GM23338 (cell line): Measurements from ENCODE around the gene TAF8. TPM values are rescaled to one million over a fixed set of nuclear protein-coding genes. Genes with fewer than 3 reads are reported as not detected.

ENCODE experiments used
- ATAC-seq: fragments of 200-7000 bp; cut with Tn5 transposase; 3 replicates; pipeline ENCODE4 v1.9.1; 2020
- DNase-seq: peaks from one replicate; pipeline ENCODE4 v3.0.0-alpha.2; 2015; ENCODE audit warnings: low spot score
- H2AFZ ChIP-seq: fragments of 200-600 bp; sonication (generic); 2 replicates; pipeline ENCODE4 v1.8.0; 2016; ENCODE audit warnings: antibody characterized with exemption, mild to moderate bottlenecking, moderate library complexity
- H3F3A ChIP-seq: fragments of 200-600 bp; sonication (generic); replicated peaks from 2 replicates; pipeline ENCODE4 v1.8.0; 2017; ENCODE audit warnings: antibody characterized with exemption, mixed run types, low read depth
- H3K27ac ChIP-seq: fragments of 200-600 bp; sonication (generic); 2 replicates; pipeline ENCODE4 v1.6.1; 2016; ENCODE audit warnings: low read depth
- H3K27me3 ChIP-seq: fragments of 200-600 bp; sonication (generic); 2 replicates; pipeline ENCODE4 v1.8.0; 2016; ENCODE audit warnings: mild to moderate bottlenecking, mixed run types, moderate library complexity; ENCODE audit not compliant: insufficient read depth
- H3K36me3 ChIP-seq: fragments of 200-600 bp; sonication (generic); 2 replicates; pipeline ENCODE4 v1.8.0; 2016; ENCODE audit warnings: mild to moderate bottlenecking; ENCODE audit not compliant: insufficient read depth
- H3K4me1 ChIP-seq: fragments of 200-600 bp; sonication (generic); 2 replicates; pipeline ENCODE4 v1.8.0; 2016; ENCODE audit warnings: mild to moderate bottlenecking, moderate library complexity; ENCODE audit not compliant: insufficient read depth
- H3K4me2 ChIP-seq: fragments of 200-600 bp; sonication (generic); 2 replicates; pipeline ENCODE4 v1.7.1; 2017; ENCODE audit warnings: mixed run types
- H3K4me3 ChIP-seq: fragments of 200-600 bp; sonication (generic); 2 replicates; pipeline ENCODE4 v1.6.1; 2016; ENCODE audit warnings: mixed run types
- H3K79me2 ChIP-seq: fragments of 200-600 bp; sonication (generic); replicated peaks from 2 replicates; pipeline ENCODE4 v1.8.0; 2017; ENCODE audit warnings: mild to moderate bottlenecking; ENCODE audit not compliant: insufficient read depth
- H3K9me2 ChIP-seq: fragments of 200-600 bp; sonication (generic); 2 replicates; pipeline ENCODE4 v1.8.0; 2017; ENCODE audit not compliant: insufficient read depth
- H4K20me1 ChIP-seq: fragments of 200-600 bp; sonication (generic); replicated peaks from 2 replicates; pipeline ENCODE4 v1.8.0; 2017; ENCODE audit warnings: mild to moderate bottlenecking; ENCODE audit not compliant: insufficient read depth
- H3K27ac Mint-ChIP-seq: 2 replicates; pipeline ENCODE4 v1.8.0; 2020; ENCODE audit warnings: inconsistent platforms, mild to moderate bottlenecking, moderate library complexity, mixed read lengths
- H3K27me3 Mint-ChIP-seq: 3 replicates; pipeline ENCODE4 v1.8.0; 2022; ENCODE audit warnings: low read depth, mild to moderate bottlenecking, moderate library complexity, mixed read lengths, inconsistent platforms; ENCODE audit not compliant: insufficient read depth, poor library complexity
- H3K36me3 Mint-ChIP-seq: 3 replicates; pipeline ENCODE4 v1.8.0; 2021; ENCODE audit warnings: low read depth, mild to moderate bottlenecking, inconsistent platforms, moderate library complexity, mixed read lengths
- H3K4me1 Mint-ChIP-seq: 3 replicates; pipeline ENCODE4 v1.8.0; 2020; ENCODE audit warnings: mild to moderate bottlenecking, inconsistent platforms, mixed read lengths
- H3K4me3 Mint-ChIP-seq: 3 replicates; pipeline ENCODE4 v1.8.0; 2021; ENCODE audit warnings: moderate library complexity, mild to moderate bottlenecking, inconsistent platforms, mixed read lengths
- H3K9me3 Mint-ChIP-seq: 3 replicates; pipeline ENCODE4 v1.8.0; 2020; ENCODE audit warnings: moderate library complexity, mild to moderate bottlenecking, inconsistent platforms, mixed read lengths
- CREB1 ChIP-seq: fragments of 250-450 bp; sonication (Bioruptor Pico); IDR thresholded peaks from 2 replicates; pipeline ENCODE4 v1.5.0; 2020; ENCODE audit warnings: low read depth, mild to moderate bottlenecking, moderate library complexity
- ETS1 ChIP-seq: IDR thresholded peaks from 2 replicates; pipeline ENCODE4 v1.6.1; 2016; ENCODE audit warnings: antibody characterized with exemption
- EZH2 ChIP-seq: fragments of 200-600 bp; sonication (generic); IDR thresholded peaks from one replicate; pipeline ENCODE4 v1.8.0; 2017; ENCODE audit warnings: antibody characterized with exemption, mild to moderate bottlenecking, low read depth; ENCODE audit not compliant: unreplicated experiment
- EZH2phosphoT487 ChIP-seq: fragments of 200-600 bp; sonication (generic); IDR thresholded peaks from one replicate; pipeline ENCODE4 v1.8.1; 2018; ENCODE audit warnings: antibody characterized with exemption; ENCODE audit not compliant: unreplicated experiment
- JUNB ChIP-seq: IDR thresholded peaks from one replicate; pipeline ENCODE4 v1.6.1; 2016; ENCODE audit warnings: antibody characterized with exemption; ENCODE audit not compliant: unreplicated experiment
- NANOG ChIP-seq: IDR thresholded peaks from 2 replicates; pipeline ENCODE4 v1.6.1; 2016; ENCODE audit warnings: antibody characterized with exemption, borderline replicate concordance
- POLR2AphosphoS5 ChIP-seq: IDR thresholded peaks from 2 replicates; pipeline ENCODE4 v1.6.1; 2016; ENCODE audit warnings: antibody characterized with exemption, low read depth
- STAT1 ChIP-seq: IDR thresholded peaks from one replicate; pipeline ENCODE4 v1.6.1; 2016; ENCODE audit warnings: antibody characterized with exemption; ENCODE audit not compliant: unreplicated experiment
- ZNF114 ChIP-seq: fragments of 250-450 bp; sonication (Bioruptor Pico); IDR thresholded peaks from 2 replicates; pipeline ENCODE4 v1.5.0; 2020; ENCODE audit warnings: mild to moderate bottlenecking, moderate library complexity
- ZNF331 ChIP-seq: fragments of 250-450 bp; sonication (Bioruptor Pico); IDR thresholded peaks from 2 replicates; pipeline ENCODE4 v1.5.0; 2020; ENCODE audit warnings: low read depth, mild to moderate bottlenecking, moderate library complexity
- ZNF462 ChIP-seq: fragments of 250-450 bp; sonication (Bioruptor Pico); IDR thresholded peaks from 2 replicates; pipeline ENCODE4 v1.5.0; 2020; ENCODE audit warnings: mild to moderate bottlenecking, moderate library complexity
- polyA plus RNA-seq: library from polyadenylated mRNA; unstranded; fragments of >200 nt; fragmentation: Nextera tagmentation; extraction: Ambion mirVana; gene quantifications from 2 replicates; pipeline ENCODE4 v1.2.1, GENCODE V29; 2016
- total RNA-seq: library from RNA; depleted of rRNA; stranded (reverse); fragments of >200 nt; shearing (Covaris generic); gene quantifications from 2 replicates; pipeline ENCODE4 v1.2.3, GENCODE V29; 2014
- TF ChIP-seq, protein P1 (sequence below): IDR thresholded peaks from one replicate; pipeline ENCODE4 v1.6.1; 2018; ENCODE audit warnings: antibody characterized with exemption; ENCODE audit not compliant: unreplicated experiment

TAF8 gene
- total and polyA plus RNA-seq, 2 experiments from 2014 or later = 18.7 to 30.6 TPM

DNA sequence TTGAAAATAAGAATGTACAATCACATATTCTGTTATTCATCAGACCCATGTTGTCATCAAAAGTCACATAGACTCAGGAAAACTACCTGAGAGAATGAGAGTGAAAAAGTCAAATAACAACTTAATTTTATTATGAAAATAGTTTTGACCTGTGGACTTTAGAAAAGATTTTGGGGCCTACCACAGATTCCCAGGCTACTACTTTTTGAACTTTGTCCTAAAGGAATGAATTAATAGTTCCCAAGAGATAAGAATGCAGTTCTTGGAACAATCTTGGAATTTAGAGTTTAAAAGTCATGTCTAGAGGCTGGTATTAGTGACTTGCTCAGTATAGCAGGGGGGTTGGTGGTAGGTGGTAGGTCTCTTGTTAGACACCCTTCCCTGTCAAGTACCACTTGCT, 3.3 kb downstream of the TAF8 start:
- Histone ChIP-seq H3K27ac (no peak overlapping the region), H2AFZ (no peak overlapping the region), H3F3A (peaks cover 9% of the 10 kb centered on the region; the same call in 1 of the 2 replicates), H3K27me3 (peaks cover 15% of the 10 kb centered on the region), H4K20me1 (peaks cover 14% of the 10 kb centered on the region; the same call in 1 of the 2 replicates), H3K4me3 (no peak overlapping the region), H3K9me2 (no peaks in the 10 kb centered on the region), H3K4me1 (no peaks in the 10 kb centered on the region), H3K79me2 (peaks cover 25% of the 10 kb centered on the region), H3K4me2 (no peak overlapping the region), H3K36me3 (peaks cover 40% of the 10 kb centered on the region)
- Mint-ChIP-seq H3K9me3 (no peaks in the 10 kb centered on the region), H3K36me3 (peaks cover 62% of the 10 kb centered on the region), H3K4me1 (peaks cover 6% of the 10 kb centered on the region; the same call in 2 of the 3 replicates), H3K27me3 (peaks cover 18% of the 10 kb centered on the region), H3K4me3 (no peak overlapping the region), H3K27ac (no peak overlapping the region)
- TF ChIP-seq CREB1 (CRISPR knock-in tag) = no peak
- no peak for TF ChIP-seq NANOG
- no peak for TF ChIP-seq JUNB
- no peak for TF ChIP-seq EZH2
- TF ChIP-seq STAT1 = no peak
- TF ChIP-seq POLR2AphosphoS5 = no peak
- TF ChIP-seq ETS1 = no peak
- TF ChIP-seq EZH2phosphoT487 = no peak
- TF ChIP-seq ZNF462 (CRISPR knock-in tag) = no peak
- no peak for TF ChIP-seq ZNF114 (CRISPR knock-in tag)
- TF ChIP-seq, protein P1, sequence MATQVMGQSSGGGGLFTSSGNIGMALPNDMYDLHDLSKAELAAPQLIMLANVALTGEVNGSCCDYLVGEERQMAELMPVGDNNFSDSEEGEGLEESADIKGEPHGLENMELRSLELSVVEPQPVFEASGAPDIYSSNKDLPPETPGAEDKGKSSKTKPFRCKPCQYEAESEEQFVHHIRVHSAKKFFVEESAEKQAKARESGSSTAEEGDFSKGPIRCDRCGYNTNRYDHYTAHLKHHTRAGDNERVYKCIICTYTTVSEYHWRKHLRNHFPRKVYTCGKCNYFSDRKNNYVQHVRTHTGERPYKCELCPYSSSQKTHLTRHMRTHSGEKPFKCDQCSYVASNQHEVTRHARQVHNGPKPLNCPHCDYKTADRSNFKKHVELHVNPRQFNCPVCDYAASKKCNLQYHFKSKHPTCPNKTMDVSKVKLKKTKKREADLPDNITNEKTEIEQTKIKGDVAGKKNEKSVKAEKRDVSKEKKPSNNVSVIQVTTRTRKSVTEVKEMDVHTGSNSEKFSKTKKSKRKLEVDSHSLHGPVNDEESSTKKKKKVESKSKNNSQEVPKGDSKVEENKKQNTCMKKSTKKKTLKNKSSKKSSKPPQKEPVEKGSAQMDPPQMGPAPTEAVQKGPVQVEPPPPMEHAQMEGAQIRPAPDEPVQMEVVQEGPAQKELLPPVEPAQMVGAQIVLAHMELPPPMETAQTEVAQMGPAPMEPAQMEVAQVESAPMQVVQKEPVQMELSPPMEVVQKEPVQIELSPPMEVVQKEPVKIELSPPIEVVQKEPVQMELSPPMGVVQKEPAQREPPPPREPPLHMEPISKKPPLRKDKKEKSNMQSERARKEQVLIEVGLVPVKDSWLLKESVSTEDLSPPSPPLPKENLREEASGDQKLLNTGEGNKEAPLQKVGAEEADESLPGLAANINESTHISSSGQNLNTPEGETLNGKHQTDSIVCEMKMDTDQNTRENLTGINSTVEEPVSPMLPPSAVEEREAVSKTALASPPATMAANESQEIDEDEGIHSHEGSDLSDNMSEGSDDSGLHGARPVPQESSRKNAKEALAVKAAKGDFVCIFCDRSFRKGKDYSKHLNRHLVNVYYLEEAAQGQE = no peak
- no peak for TF ChIP-seq ZNF331
- DNase-seq (no peak), ATAC-seq (no peak)
